K562 (cell line): Measurements from ENCODE around the gene CCDC124. TPM values are rescaled to one million over a fixed set of nuclear protein-coding genes. Genes with fewer than 3 reads are reported as not detected.

ENCODE experiments used
- CCAR2 ChIP-seq: fragments of 200-400 bp; formaldehyde crosslinking; IDR thresholded peaks from 2 replicates; pipeline ENCODE4 v1.6.1; 2017; ENCODE audit warnings: mild to moderate bottlenecking, low read depth, low read length
- ELF4 ChIP-seq: fragments of 450-650 bp; formaldehyde crosslinking; IDR thresholded peaks from 2 replicates; pipeline ENCODE4 v1.4.0; 2022; ENCODE audit warnings: missing genetic modification characterization
- FOSL1 ChIP-seq: fragments of 200-800 bp; sonication (Bioruptor generic); conservative IDR thresholded peaks from 2 replicates; pipeline ENCODE4 v1.6.1; 2016; ENCODE audit warnings: missing genetic modification characterization, missing compliant biosample characterization
- HNRNPUL1 ChIP-seq: fragments of 200-400 bp; formaldehyde crosslinking; IDR thresholded peaks from 2 replicates; pipeline ENCODE4 v1.6.1; 2017; ENCODE audit warnings: low read length
- PCBP2 ChIP-seq: fragments of 200-400 bp; formaldehyde crosslinking; IDR thresholded peaks from 2 replicates; pipeline ENCODE4 v1.6.1; 2018; ENCODE audit warnings: low read length, low read depth, mild to moderate bottlenecking, moderate library complexity; ENCODE audit not compliant: poor library complexity, severe bottlenecking
- PHF8 ChIP-seq: fragments of 200-600 bp; sonication (generic); IDR thresholded peaks from 2 replicates; pipeline ENCODE4 v1.6.1; 2012; ENCODE audit warnings: mixed run types, mild to moderate bottlenecking, inconsistent platforms, low read length, moderate library complexity, borderline replicate concordance
- POLR2G ChIP-seq: fragments of 200-400 bp; formaldehyde crosslinking; IDR thresholded peaks from 2 replicates; pipeline ENCODE4 v1.6.1; 2017; ENCODE audit warnings: low read depth, mild to moderate bottlenecking, antibody characterized with exemption, low read length, moderate library complexity
- RB1 ChIP-seq: fragments of 450-650 bp; IDR thresholded peaks from 2 replicates; pipeline ENCODE4 v1.6.1; 2017; ENCODE audit warnings: low read depth, mild to moderate bottlenecking
- SAP30 ChIP-seq: fragments of 200-600 bp; sonication (generic); IDR thresholded peaks from 2 replicates; pipeline ENCODE4 v1.6.1; 2012; ENCODE audit warnings: borderline replicate concordance, low read depth, mild to moderate bottlenecking, moderate library complexity, low read length, control low read depth, inconsistent platforms; ENCODE audit not compliant: insufficient read depth, poor library complexity, severe bottlenecking
- SIN3A ChIP-seq, 2 experiments: fragments of 150-350 bp in 1 of 2; IDR thresholded peaks; 2 replicates each; pipeline ENCODE4 v1.6.1; 2011 to 2016; ENCODE audit warnings: borderline replicate concordance in 2 of 2, low read depth in 2 of 2, low read length in 2 of 2, mild to moderate bottlenecking in 2 of 2, moderate library complexity in 2 of 2; ENCODE audit not compliant: control insufficient read depth in 1 of 2
- ZBED1 ChIP-seq: IDR thresholded peaks from 2 replicates; pipeline ENCODE4 v1.6.1; 2014
- ZBTB7A ChIP-seq: IDR thresholded peaks from 2 replicates; pipeline ENCODE4 v1.6.1; 2011; ENCODE audit warnings: low read depth, mild to moderate bottlenecking, low read length, moderate library complexity, borderline replicate concordance; ENCODE audit not compliant: control insufficient read depth
- ZNF124 ChIP-seq: sonication (generic); formaldehyde crosslinking; IDR thresholded peaks from 2 replicates; pipeline ENCODE4 v1.8.1; 2022; ENCODE audit warnings: missing genetic modification reagents
- ZNF695 ChIP-seq: fragments of 450-650 bp; formaldehyde crosslinking; IDR thresholded peaks from 2 replicates; pipeline ENCODE4 v1.4.0; 2020; ENCODE audit warnings: mild to moderate bottlenecking, moderate library complexity
- polyA plus RNA-seq, 8 experiments: library from polyadenylated mRNA; depleted of rRNA in 4 of 8; stranded (reverse) in 5 of 8; unstranded in 3 of 8; fragments of >200 nt; fragmentation: Nextera tagmentation in 2 of 8; fragmentation: Illumina TruSeq in 1 of 8; extraction: Ambion mirVana in 2 of 8; extraction: Trizol in 1 of 8; gene quantifications; 2 replicates each; pipeline versions ENCODE4 v1.2.1 to v1.2.3, GENCODE V29; 2011 to 2014; ENCODE audit warnings: inconsistent platforms in 1 of 8, missing spikeins in 1 of 8
- total RNA-seq, 7 experiments: library from RNA; depleted of rRNA in 6 of 7; stranded (reverse); fragments of >200 nt in 6 of 7; fragmentation: Illumina TruSeq in 2 of 7; extraction: Trizol in 2 of 7; gene quantifications; 2 replicates each; pipeline versions ENCODE4 v1.2.1 to v1.2.3, GENCODE V29; 2011 to 2021; ENCODE audit warnings: low replicate concordance in 1 of 7
- TF ChIP-seq, protein P1 (sequence below), 2 experiments: IDR thresholded peaks; 2 replicates each; pipeline ENCODE4 v1.6.1; 2011; ENCODE audit warnings: borderline replicate concordance in 1 of 2, control low read depth in 1 of 2, low read depth in 1 of 2, low read length in 1 of 2, mild to moderate bottlenecking in 1 of 2, mixed read lengths in 1 of 2, moderate library complexity in 1 of 2; ENCODE audit not compliant: insufficient read depth in 1 of 2, insufficient read length in 1 of 2, poor library complexity in 1 of 2, severe bottlenecking in 1 of 2; ENCODE audit errors: extremely low read depth in 1 of 2
- TF ChIP-seq, protein P2 (sequence below): sonication (generic); formaldehyde crosslinking; IDR thresholded peaks from 2 replicates; pipeline ENCODE4 v1.8.1; 2023; ENCODE audit warnings: mild to moderate bottlenecking, missing genetic modification reagents
- TF ChIP-seq, protein P3 (sequence below): fragments of 250-450 bp; sonication (Bioruptor Pico); IDR thresholded peaks from 2 replicates; pipeline ENCODE4 v1.8.0; 2022; ENCODE audit warnings: inconsistent platforms, mild to moderate bottlenecking, moderate library complexity, borderline replicate concordance
- TF ChIP-seq, protein P4 (sequence below), 2 experiments: IDR thresholded peaks; 2 replicates each; pipeline ENCODE4 v1.6.1; 2012; ENCODE audit warnings: improper control_type of control experiment in 2 of 2, low read depth in 2 of 2, low read length in 2 of 2, borderline replicate concordance in 1 of 2

CCDC124 gene
- total and polyA plus RNA-seq, 9 of the 15 experiments (the other 6 are each of a cell fraction or from before 2014, with no cell fraction given), result 5.8 to 234 (median 40.1) TPM

DNA sequence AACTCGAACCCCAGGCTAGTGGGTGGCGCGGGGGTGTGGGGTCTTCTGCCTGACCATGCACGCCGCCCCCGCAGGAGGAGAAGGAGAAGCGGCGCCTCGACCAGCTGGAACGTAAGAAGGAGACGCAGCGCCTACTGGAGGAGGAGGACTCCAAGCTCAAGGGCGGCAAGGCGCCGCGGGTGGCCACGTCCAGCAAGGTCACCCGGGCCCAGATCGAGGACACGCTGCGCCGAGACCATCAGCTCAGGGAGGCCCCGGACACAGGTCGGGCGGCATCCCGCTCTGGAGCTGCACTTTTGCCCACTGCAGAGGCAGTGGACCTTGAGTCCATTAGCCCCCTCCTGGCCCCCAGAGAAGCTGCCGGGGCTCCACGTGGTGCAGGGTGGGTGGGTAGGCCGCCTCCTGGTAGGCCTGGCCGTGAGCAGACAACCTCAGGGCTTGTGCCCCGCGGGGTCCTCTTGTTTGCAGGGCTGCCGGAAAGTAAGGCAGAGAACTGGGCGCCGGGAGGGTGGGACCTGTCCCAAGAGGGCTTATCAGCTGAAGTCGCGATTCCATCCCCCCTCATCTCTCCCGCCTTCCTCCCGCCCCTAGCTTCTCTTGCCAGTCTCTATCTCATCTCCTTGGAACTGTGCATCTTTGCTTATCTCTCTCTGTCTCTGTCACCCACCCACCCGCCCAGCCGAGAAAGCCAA is 9.9 kb downstream of the CCDC124 start (continued):
- TF ChIP-seq SAP30 (no peak), PCBP2 (no peak), CCAR2 (no peak), RB1 (peak; percentile 45; the same call in 1 of the 2 replicates), SIN3A (IDR thresholded peaks at IDR 0.05; ENCODE audit: borderline replicate concordance in 2 of 2, control insufficient read depth in 1 of 2, low read depth in 2 of 2, low read length in 2 of 2) (peak in 1 of 2 experiments; percentile 2; a peak in 1 of 4 replicates), ZBED1 (peak; percentile 70; the same call in 1 of the 2 replicates), HNRNPUL1 (no peak), ZBTB7A (peak; percentile 54), PHF8 (peak; percentile 50; the same call in 1 of the 2 replicates), ZNF695 (CRISPR knock-in tag) (0 out of 2 replicates have a peak, but pooled peaks have one; percentile 47), ELF4 (CRISPR knock-in tag) (no peak), ZNF124 (CRISPR knock-in tag) (no peak), FOSL1 (no peak), POLR2G (peak; percentile 81)
- TF ChIP-seq, protein P1, sequence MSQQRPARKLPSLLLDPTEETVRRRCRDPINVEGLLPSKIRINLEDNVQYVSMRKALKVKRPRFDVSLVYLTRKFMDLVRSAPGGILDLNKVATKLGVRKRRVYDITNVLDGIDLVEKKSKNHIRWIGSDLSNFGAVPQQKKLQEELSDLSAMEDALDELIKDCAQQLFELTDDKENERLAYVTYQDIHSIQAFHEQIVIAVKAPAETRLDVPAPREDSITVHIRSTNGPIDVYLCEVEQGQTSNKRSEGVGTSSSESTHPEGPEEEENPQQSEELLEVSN (IDR thresholded peaks at IDR 0.05; ENCODE audit: borderline replicate concordance in 1 of 2, extremely low read depth in 1 of 2, insufficient read depth in 1 of 2, insufficient read length in 1 of 2, low read depth in 1 of 2, low read length in 1 of 2, poor library complexity in 1 of 2, severe bottlenecking in 1 of 2), result peak; percentile 85 to 94
- TF ChIP-seq, protein P2, sequence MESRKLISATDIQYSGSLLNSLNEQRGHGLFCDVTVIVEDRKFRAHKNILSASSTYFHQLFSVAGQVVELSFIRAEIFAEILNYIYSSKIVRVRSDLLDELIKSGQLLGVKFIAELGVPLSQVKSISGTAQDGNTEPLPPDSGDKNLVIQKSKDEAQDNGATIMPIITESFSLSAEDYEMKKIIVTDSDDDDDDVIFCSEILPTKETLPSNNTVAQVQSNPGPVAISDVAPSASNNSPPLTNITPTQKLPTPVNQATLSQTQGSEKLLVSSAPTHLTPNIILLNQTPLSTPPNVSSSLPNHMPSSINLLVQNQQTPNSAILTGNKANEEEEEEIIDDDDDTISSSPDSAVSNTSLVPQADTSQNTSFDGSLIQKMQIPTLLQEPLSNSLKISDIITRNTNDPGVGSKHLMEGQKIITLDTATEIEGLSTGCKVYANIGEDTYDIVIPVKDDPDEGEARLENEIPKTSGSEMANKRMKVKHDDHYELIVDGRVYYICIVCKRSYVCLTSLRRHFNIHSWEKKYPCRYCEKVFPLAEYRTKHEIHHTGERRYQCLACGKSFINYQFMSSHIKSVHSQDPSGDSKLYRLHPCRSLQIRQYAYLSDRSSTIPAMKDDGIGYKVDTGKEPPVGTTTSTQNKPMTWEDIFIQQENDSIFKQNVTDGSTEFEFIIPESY (CRISPR knock-in tag), result 0 out of 2 replicates have a peak, but pooled peaks have one; percentile 11
- TF ChIP-seq, protein P3, sequence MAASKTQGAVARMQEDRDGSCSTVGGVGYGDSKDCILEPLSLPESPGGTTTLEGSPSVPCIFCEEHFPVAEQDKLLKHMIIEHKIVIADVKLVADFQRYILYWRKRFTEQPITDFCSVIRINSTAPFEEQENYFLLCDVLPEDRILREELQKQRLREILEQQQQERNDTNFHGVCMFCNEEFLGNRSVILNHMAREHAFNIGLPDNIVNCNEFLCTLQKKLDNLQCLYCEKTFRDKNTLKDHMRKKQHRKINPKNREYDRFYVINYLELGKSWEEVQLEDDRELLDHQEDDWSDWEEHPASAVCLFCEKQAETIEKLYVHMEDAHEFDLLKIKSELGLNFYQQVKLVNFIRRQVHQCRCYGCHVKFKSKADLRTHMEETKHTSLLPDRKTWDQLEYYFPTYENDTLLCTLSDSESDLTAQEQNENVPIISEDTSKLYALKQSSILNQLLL (CRISPR knock-in tag), result no peak
- TF ChIP-seq, protein P4, sequence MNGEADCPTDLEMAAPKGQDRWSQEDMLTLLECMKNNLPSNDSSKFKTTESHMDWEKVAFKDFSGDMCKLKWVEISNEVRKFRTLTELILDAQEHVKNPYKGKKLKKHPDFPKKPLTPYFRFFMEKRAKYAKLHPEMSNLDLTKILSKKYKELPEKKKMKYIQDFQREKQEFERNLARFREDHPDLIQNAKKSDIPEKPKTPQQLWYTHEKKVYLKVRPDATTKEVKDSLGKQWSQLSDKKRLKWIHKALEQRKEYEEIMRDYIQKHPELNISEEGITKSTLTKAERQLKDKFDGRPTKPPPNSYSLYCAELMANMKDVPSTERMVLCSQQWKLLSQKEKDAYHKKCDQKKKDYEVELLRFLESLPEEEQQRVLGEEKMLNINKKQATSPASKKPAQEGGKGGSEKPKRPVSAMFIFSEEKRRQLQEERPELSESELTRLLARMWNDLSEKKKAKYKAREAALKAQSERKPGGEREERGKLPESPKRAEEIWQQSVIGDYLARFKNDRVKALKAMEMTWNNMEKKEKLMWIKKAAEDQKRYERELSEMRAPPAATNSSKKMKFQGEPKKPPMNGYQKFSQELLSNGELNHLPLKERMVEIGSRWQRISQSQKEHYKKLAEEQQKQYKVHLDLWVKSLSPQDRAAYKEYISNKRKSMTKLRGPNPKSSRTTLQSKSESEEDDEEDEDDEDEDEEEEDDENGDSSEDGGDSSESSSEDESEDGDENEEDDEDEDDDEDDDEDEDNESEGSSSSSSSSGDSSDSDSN (IDR thresholded peaks at IDR 0.05; ENCODE audit: borderline replicate concordance in 1 of 2, low read depth in 2 of 2, low read length in 2 of 2), result peak; percentile 43 to 72; a peak in 1 of 4 replicates
